ENCODE measurements around the gene RAET1G. TPM values are rescaled to one million over a fixed set of nuclear protein-coding genes. Genes with fewer than 3 reads are reported as not detected.
"Not testable (repeated sequence)": the region's sequence is repeated elsewhere in the genome, so short reads cannot be mapped to it uniquely, and the experiment has no call there.

The RAET1G gene
- total RNA-seq, 2 experiments from 2014 or later, result not detected

GRCh38 chr6:149948011-149948410 lies 25.1 kb upstream of the RAET1G start:
- Mint-ChIP-seq H3K27me3 (peaks cover 70% of the 10 kb centered on the region), H3K36me3 (no peaks in the 10 kb centered on the region), H3K4me3 (no peak overlapping the region), H3K4me1 (no peaks in the 10 kb centered on the region), H3K9me3 (ENCODE audit: low read depth) (no peaks in the 10 kb centered on the region), H3K27ac (no peak overlapping the region)
- CTCF ChIA-PET, result no interaction called here
- ATAC-seq (no peak), DNase-seq (no peak)

GRCh38 chr6:149947533-149947932 lies 24.6 kb upstream of the RAET1G start:
- DNase-seq; ATAC-seq; H3K4me3 Mint-ChIP-seq; H3K27ac Mint-ChIP-seq; CTCF ChIA-PET; H3K4me1 Mint-ChIP-seq; H3K36me3 Mint-ChIP-seq; H3K9me3 Mint-ChIP-seq (ENCODE audit: low read depth): not testable (repeated sequence)
- peaks cover 70% of the 10 kb centered on the region for H3K27me3 Mint-ChIP-seq

- DNase-seq; H3K27ac Mint-ChIP-seq; H3K4me1 Mint-ChIP-seq; CTCF ChIA-PET; H3K9me3 Mint-ChIP-seq (ENCODE audit: low read depth); H3K36me3 Mint-ChIP-seq; ATAC-seq; H3K4me3 Mint-ChIP-seq: not testable (repeated sequence)
- H3K27me3 Mint-ChIP-seq, result peaks cover 69% of the 10 kb centered on the region
These were observed 23.7 kb upstream of the RAET1G start for GRCh38 chr6:149946631-149947030.

- H3K27me3 Mint-ChIP-seq, result peaks cover 67% of the 10 kb centered on the region
- H3K27ac Mint-ChIP-seq, CTCF ChIA-PET: not testable (repeated sequence)
These were observed 22.4 kb upstream of the RAET1G start for GRCh38 chr6:149945276-149945675.

GRCh38 chr6:149943321-149943720 lies 20.4 kb upstream of the RAET1G start:
- H3K27me3 Mint-ChIP-seq, result peaks cover 69% of the 10 kb centered on the region
- H3K36me3 Mint-ChIP-seq; H3K27ac Mint-ChIP-seq; H3K9me3 Mint-ChIP-seq (ENCODE audit: low read depth); H3K4me3 Mint-ChIP-seq; CTCF ChIA-PET; DNase-seq; ATAC-seq: not testable (repeated sequence)
- H3K4me1 Mint-ChIP-seq, result peaks cover 35% of the 10 kb centered on the region

More at GRCh38 chr6:149945276-149945675, 22.4 kb upstream of the RAET1G start:
- H3K9me3 Mint-ChIP-seq (ENCODE audit: low read depth); DNase-seq; H3K36me3 Mint-ChIP-seq; H3K4me3 Mint-ChIP-seq; ATAC-seq: not testable (repeated sequence)
- H3K4me1 Mint-ChIP-seq, result peaks cover 17% of the 10 kb centered on the region

- Mint-ChIP-seq H3K4me3 (peak overlapping the region; percentile 84), H3K27me3 (peaks cover 74% of the 10 kb centered on the region), H3K9me3 (ENCODE audit: low read depth) (no peaks in the 10 kb centered on the region), H3K36me3 (no peaks in the 10 kb centered on the region), H3K27ac (no peak overlapping the region), H3K4me1 (peaks cover 38% of the 10 kb centered on the region)
- ATAC-seq, result no peak
- CTCF ChIA-PET, result no interaction called here
- DNase-seq, result peak; percentile 39
These were observed 19.5 kb upstream of the RAET1G start for GRCh38 chr6:149942461-149942829.

GRCh38 chr6:149941583-149942460 lies 18.9 kb upstream of the RAET1G start, which contains the start of gene ULBP2:
Gene ULBP2, plus strand, starts transcription at chr6:149942014. Its CDS starts 59 bp downstream, at chr6:149942073.
- CTCF ChIA-PET, result interaction anchor here (2.2 kb wide), 1 partner anchor 75 kb away, joined by 7 read pairs; no protein-coding TSS in a partner anchor
- peak; percentile 92 for DNase-seq

GRCh38 chr6:149940672-149940982 lies 17.7 kb upstream of the RAET1G start:
- peaks cover 83% of the 10 kb centered on the region for H3K27me3 Mint-ChIP-seq
- peaks cover 38% of the 10 kb centered on the region for H3K4me1 Mint-ChIP-seq
- CTCF ChIA-PET, result interaction anchor here (1.4 to 2.2 kb wide), 3 partner anchors 66 to 130 kb away, joined by 6 to 7 read pairs (median 7); no protein-coding TSS in a partner anchor
- H3K9me3 Mint-ChIP-seq (ENCODE audit: low read depth), result no peaks in the 10 kb centered on the region
- no peak for ATAC-seq
- no peaks in the 10 kb centered on the region for H3K36me3 Mint-ChIP-seq
- H3K4me3 Mint-ChIP-seq, result peak overlapping the region; percentile 5
- DNase-seq, result peak; percentile 38
- H3K27ac Mint-ChIP-seq, result no peak overlapping the region

More at GRCh38 chr6:149941583-149942460, 18.9 kb upstream of the RAET1G start, which contains the start of gene ULBP2:
- peak within 1 kb of the TSS; percentile 84 for H3K4me3 Mint-ChIP-seq
- H3K27me3 Mint-ChIP-seq, result peaks cover 78% of the 10 kb centered on the region
- ATAC-seq, result peak; percentile 93
- no peaks in the 10 kb centered on the region for H3K9me3 Mint-ChIP-seq (ENCODE audit: low read depth)
- peak within 1 kb of the TSS; percentile 81 for H3K27ac Mint-ChIP-seq
- no peaks in the 10 kb centered on the region for H3K36me3 Mint-ChIP-seq
- H3K4me1 Mint-ChIP-seq, result peaks cover 38% of the 10 kb centered on the region

GRCh38 chr6:149939909-149940671 lies 17.2 kb upstream of the RAET1G start:
- peak; percentile 39 for DNase-seq
- ATAC-seq, result no peak
- Mint-ChIP-seq H3K27ac (no peak overlapping the region), H3K4me3 (peak overlapping the region; percentile 5), H3K9me3 (ENCODE audit: low read depth) (no peaks in the 10 kb centered on the region), H3K36me3 (no peaks in the 10 kb centered on the region), H3K27me3 (peaks cover 84% of the 10 kb centered on the region), H3K4me1 (peaks cover 40% of the 10 kb centered on the region)
- CTCF ChIA-PET, result interaction anchor here (1.4 to 2.2 kb wide), 3 partner anchors 67 to 131 kb away, joined by 6 to 7 read pairs (median 7); no protein-coding TSS in a partner anchor

GRCh38 chr6:149939356-149939648 lies 16.4 kb upstream of the RAET1G start:
- peak overlapping the region; percentile 38 for H3K27ac Mint-ChIP-seq
- peak overlapping the region; percentile 62 for H3K4me3 Mint-ChIP-seq
- H3K9me3 Mint-ChIP-seq (ENCODE audit: low read depth), result no peaks in the 10 kb centered on the region
- peaks cover 91% of the 10 kb centered on the region for H3K27me3 Mint-ChIP-seq
- ATAC-seq (no peak), DNase-seq (no peak)
- CTCF ChIA-PET, result no interaction called here
- no peaks in the 10 kb centered on the region for H3K36me3 Mint-ChIP-seq
- H3K4me1 Mint-ChIP-seq, result peaks cover 48% of the 10 kb centered on the region

- Mint-ChIP-seq H3K27ac (peak overlapping the region; percentile 38), H3K27me3 (peaks cover 92% of the 10 kb centered on the region), H3K36me3 (no peaks in the 10 kb centered on the region), H3K4me3 (peak overlapping the region; percentile 62), H3K9me3 (ENCODE audit: low read depth) (no peaks in the 10 kb centered on the region), H3K4me1 (peaks cover 52% of the 10 kb centered on the region)
- DNase-seq (peak; percentile 64), ATAC-seq (peak; percentile 11)
- CTCF ChIA-PET, result interaction anchor here (0.8 kb wide), 1 partner anchor 78 kb away, joined by 4 read pairs; no protein-coding TSS in a partner anchor
These were observed 15.8 kb upstream of the RAET1G start for GRCh38 chr6:149938571-149939355.

GRCh38 chr6:149938013-149938570 lies 15.2 kb upstream of the RAET1G start:
- peak; percentile 16 for ATAC-seq
- Mint-ChIP-seq H3K27me3 (peaks cover 92% of the 10 kb centered on the region), H3K4me1 (peaks cover 55% of the 10 kb centered on the region), H3K4me3 (peak overlapping the region; percentile 62)
- not testable (repeated sequence) for DNase-seq; H3K27ac Mint-ChIP-seq; H3K9me3 Mint-ChIP-seq (ENCODE audit: low read depth); H3K36me3 Mint-ChIP-seq
- CTCF ChIA-PET, result interaction anchor here (0.8 kb wide), 1 partner anchor 78 kb away, joined by 4 read pairs; no protein-coding TSS in a partner anchor
